ENCODE measurements around the gene GPBP1L1. TPM values are rescaled to one million over a fixed set of nuclear protein-coding genes. Genes with fewer than 3 reads are reported as not detected.
"Not testable (repeated sequence)": the region's sequence is repeated elsewhere in the genome, so short reads cannot be mapped to it uniquely, and the experiment has no call there.

GPBP1L1 gene
- total and polyA plus RNA-seq, 4 donors = 40.4 to 153 (median 80.5) TPM

DNA sequence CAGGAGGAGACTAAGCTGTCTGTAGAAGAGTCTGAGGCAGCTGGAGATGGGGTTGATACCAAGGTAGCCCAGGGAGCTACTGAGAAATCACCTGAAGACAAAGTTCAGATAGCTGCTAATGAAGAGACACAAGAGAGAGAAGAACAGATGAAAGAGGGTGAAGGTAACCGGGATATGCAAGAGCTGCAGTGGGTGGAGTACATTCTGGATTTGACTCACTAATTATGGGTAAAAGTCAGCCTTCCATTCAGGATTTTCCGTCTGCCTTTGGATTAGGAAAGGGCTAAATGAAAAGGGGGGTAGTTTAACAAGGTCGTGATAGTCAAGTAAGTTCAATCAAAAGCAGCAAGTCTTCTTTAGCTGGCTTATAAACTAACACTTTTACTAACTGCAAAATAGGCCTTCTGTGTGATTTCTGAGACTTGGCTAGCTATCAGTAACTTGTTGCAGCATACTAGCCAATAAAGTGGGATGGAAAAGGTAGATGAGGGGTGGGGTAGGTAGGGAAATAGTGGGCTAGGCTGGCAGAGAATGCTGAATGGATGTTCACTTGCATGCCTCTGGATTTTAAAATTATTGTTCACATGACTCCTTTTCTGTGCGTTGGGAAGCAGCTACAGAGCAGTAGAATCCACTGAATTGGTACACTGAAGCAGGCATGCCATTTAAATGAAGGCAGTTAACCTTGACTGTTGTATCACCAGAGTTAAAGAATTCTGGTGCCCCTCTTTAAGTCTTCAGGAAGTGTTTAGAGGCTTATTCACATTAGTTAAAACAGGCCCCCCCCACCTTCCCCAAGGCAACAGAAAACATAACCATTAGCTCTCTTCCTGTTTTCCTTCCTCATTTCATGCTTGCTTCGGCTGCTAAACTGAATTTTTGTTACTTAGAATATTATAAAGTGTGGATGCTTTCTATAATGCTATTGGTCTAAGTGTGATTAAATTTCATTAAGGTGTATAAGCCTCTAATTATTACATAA is 77.9 kb downstream of the GPBP1L1 start:
- H3K27me3 ChIP-seq (ENCODE audit: control insufficient read depth in 3 of 3, insufficient read depth in 3 of 3, low read length in 2 of 3) = no peaks in the 10 kb centered on the region
- no peak overlapping the region for H3K9ac ChIP-seq (ENCODE audit: insufficient read depth in 1 of 2, low read length in 2 of 2)
- H3K4me3 ChIP-seq = no peak overlapping the region
- TF ChIP-seq, protein P1, sequence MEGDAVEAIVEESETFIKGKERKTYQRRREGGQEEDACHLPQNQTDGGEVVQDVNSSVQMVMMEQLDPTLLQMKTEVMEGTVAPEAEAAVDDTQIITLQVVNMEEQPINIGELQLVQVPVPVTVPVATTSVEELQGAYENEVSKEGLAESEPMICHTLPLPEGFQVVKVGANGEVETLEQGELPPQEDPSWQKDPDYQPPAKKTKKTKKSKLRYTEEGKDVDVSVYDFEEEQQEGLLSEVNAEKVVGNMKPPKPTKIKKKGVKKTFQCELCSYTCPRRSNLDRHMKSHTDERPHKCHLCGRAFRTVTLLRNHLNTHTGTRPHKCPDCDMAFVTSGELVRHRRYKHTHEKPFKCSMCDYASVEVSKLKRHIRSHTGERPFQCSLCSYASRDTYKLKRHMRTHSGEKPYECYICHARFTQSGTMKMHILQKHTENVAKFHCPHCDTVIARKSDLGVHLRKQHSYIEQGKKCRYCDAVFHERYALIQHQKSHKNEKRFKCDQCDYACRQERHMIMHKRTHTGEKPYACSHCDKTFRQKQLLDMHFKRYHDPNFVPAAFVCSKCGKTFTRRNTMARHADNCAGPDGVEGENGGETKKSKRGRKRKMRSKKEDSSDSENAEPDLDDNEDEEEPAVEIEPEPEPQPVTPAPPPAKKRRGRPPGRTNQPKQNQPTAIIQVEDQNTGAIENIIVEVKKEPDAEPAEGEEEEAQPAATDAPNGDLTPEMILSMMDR (IDR thresholded peaks at IDR 0.05; ENCODE audit: control extremely low read depth, extremely low read depth) = no peak
- ATAC-seq (ENCODE audit: insufficient read depth, low FRiP score) = no peak
- DNase-seq = no peak
- H3K9me3 ChIP-seq (ENCODE audit: control insufficient read depth in 4 of 4, insufficient read depth in 3 of 4, low read length in 3 of 4) = no peaks in the 10 kb centered on the region
- H3K27ac ChIP-seq (ENCODE audit: low read depth in 1 of 2, low read length in 1 of 2) = no peak overlapping the region
- WGBS, 2 donors = 59 to 77% methylated on average over 5 of the region's 5 CpGs
- H3K4me1 ChIP-seq (ENCODE audit: control insufficient read depth in 5 of 5, insufficient read depth in 5 of 5, low read length in 5 of 5) = no peaks in the 10 kb centered on the region
- peaks cover 13 to 63% (median 42%) of the 10 kb centered on the region in 4 donors for H3K36me3 ChIP-seq (ENCODE audit: control insufficient read depth in 4 of 4, insufficient read depth in 4 of 4, low read length in 4 of 4)

DNA sequence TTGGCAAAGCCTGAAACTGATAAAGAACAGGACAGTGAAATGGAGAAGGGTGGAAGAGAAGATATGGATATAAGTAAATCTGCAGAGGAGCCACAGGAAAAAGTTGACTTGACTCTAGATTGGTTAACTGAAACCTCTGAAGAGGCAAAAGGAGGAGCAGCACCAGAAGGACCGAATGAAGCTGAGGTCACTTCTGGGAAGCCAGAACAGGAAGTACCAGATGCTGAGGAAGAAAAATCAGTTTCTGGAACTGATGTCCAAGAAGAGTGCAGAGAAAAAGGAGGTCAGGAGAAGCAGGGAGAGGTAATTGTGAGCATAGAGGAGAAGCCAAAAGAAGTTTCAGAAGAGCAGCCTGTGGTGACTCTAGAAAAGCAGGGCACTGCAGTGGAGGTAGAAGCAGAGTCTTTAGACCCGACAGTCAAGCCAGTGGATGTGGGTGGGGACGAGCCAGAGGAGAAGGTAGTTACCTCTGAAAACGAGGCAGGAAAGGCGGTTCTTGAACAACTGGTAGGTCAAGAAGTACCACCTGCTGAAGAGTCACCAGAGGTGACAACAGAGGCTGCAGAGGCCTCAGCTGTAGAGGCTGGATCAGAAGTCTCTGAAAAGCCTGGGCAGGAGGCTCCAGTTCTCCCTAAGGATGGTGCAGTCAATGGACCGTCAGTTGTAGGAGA is 78.8 kb downstream of the GPBP1L1 start:
- H3K4me1 ChIP-seq (ENCODE audit: control insufficient read depth in 5 of 5, insufficient read depth in 5 of 5, low read length in 5 of 5) = no peaks in the 10 kb centered on the region
- no peaks in the 10 kb centered on the region for H3K9me3 ChIP-seq (ENCODE audit: control insufficient read depth in 4 of 4, insufficient read depth in 3 of 4, low read length in 3 of 4)
- peaks cover 8 to 56% (median 37%) of the 10 kb centered on the region in 4 donors for H3K36me3 ChIP-seq (ENCODE audit: control insufficient read depth in 4 of 4, insufficient read depth in 4 of 4, low read length in 4 of 4)
- TF ChIP-seq, protein P1 (IDR thresholded peaks at IDR 0.05; ENCODE audit: control extremely low read depth, extremely low read depth) = no peak
- ATAC-seq (ENCODE audit: insufficient read depth, low FRiP score) (no peak), DNase-seq (no peak)
- H3K9ac ChIP-seq (ENCODE audit: insufficient read depth in 1 of 2, low read length in 2 of 2) = no peak overlapping the region
- H3K4me3 ChIP-seq = no peak overlapping the region
- no peaks in the 10 kb centered on the region for H3K27me3 ChIP-seq (ENCODE audit: control insufficient read depth in 3 of 3, insufficient read depth in 3 of 3, low read length in 2 of 3)
- 61 to 78% methylated on average over 6 of the region's 6 CpGs for WGBS, 2 donors
- no peak overlapping the region for H3K27ac ChIP-seq (ENCODE audit: low read depth in 1 of 2, low read length in 1 of 2)

DNA sequence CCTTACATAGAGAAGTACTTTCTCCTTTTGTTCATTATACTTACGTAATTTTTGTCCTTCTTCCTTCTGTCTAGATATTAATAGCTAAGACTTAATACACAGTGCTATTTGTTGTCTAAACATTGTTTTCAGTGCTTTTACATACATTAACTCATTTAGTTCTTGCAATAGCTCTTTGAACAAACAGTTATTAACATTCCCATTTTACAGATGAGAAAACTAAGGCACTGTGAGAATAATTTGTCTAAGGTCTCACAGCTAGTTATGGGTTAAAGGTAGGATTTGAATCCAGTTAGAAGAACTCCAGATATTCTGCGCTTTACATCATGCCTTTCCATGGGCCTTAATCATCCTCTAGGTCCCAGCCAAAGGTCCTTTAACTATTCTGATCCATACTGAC is 82.1 kb downstream of the GPBP1L1 start:
- H3K4me3 ChIP-seq = no peak overlapping the region
- H3K27me3 ChIP-seq (ENCODE audit: control insufficient read depth in 3 of 3, insufficient read depth in 3 of 3, low read length in 2 of 3) = no peaks in the 10 kb centered on the region

DNA sequence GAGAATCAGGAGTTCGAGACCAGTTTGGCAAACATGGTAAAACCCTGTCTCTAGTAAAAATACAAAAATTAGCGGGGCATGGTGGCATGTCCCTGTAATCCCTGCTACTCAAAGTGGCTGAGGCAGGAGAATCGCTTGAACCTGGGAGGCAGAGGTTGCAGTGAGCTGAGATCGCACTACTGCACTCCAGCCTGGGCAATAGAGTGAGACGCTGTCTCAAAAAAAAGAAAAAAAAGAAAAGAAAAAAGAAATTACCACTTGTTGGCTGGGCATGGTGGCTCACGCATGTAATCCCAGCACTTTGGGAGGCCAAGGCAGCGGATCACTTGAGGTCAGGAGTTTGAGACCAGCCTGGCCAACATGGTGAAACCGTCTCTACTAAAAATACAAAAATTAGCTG is 89.6 kb downstream of the GPBP1L1 start:
- not testable (repeated sequence) for H3K4me3 ChIP-seq; H3K9me3 ChIP-seq (ENCODE audit: control insufficient read depth in 4 of 4, insufficient read depth in 3 of 4, low read length in 3 of 4); H3K4me1 ChIP-seq (ENCODE audit: control insufficient read depth in 5 of 5, insufficient read depth in 5 of 5, low read length in 5 of 5); H3K27me3 ChIP-seq (ENCODE audit: control insufficient read depth in 3 of 3, insufficient read depth in 3 of 3, low read length in 2 of 3); ATAC-seq (ENCODE audit: insufficient read depth, low FRiP score); H3K27ac ChIP-seq (ENCODE audit: low read depth in 1 of 2, low read length in 1 of 2); DNase-seq; H3K9ac ChIP-seq (ENCODE audit: insufficient read depth in 1 of 2, low read length in 2 of 2)
- peaks cover 4 to 18% (median 10%) of the 10 kb centered on the region in 4 donors for H3K36me3 ChIP-seq (ENCODE audit: control insufficient read depth in 4 of 4, insufficient read depth in 4 of 4, low read length in 4 of 4)
- WGBS, 2 donors = 97% methylated on average over 8 of the region's 8 CpGs

More for the DNA sequence above, 82.1 kb downstream of the GPBP1L1 start:
- TF ChIP-seq, protein P1 (IDR thresholded peaks at IDR 0.05; ENCODE audit: control extremely low read depth, extremely low read depth) = no peak
- WGBS, 2 donors = 96 to 98% methylated on average over 2 of the region's 2 CpGs
- Histone ChIP-seq H3K27ac (ENCODE audit: low read depth in 1 of 2, low read length in 1 of 2) (no peak overlapping the region), H3K36me3 (ENCODE audit: control insufficient read depth in 4 of 4, insufficient read depth in 4 of 4, low read length in 4 of 4) (peaks cover 3 to 40% (median 27%) of the 10 kb centered on the region in 4 donors), H3K9me3 (ENCODE audit: control insufficient read depth in 4 of 4, insufficient read depth in 3 of 4, low read length in 3 of 4) (no peaks in the 10 kb centered on the region), H3K4me1 (ENCODE audit: control insufficient read depth in 5 of 5, insufficient read depth in 5 of 5, low read length in 5 of 5) (no peaks in the 10 kb centered on the region), H3K9ac (ENCODE audit: insufficient read depth in 1 of 2, low read length in 2 of 2) (no peak overlapping the region)
- ATAC-seq (ENCODE audit: insufficient read depth, low FRiP score) = no peak
- DNase-seq = no peak

Measured in lung (tissue), 12 donors.